ENCODE measurements around the gene PTPRM.

PTPRM gene

DNA sequence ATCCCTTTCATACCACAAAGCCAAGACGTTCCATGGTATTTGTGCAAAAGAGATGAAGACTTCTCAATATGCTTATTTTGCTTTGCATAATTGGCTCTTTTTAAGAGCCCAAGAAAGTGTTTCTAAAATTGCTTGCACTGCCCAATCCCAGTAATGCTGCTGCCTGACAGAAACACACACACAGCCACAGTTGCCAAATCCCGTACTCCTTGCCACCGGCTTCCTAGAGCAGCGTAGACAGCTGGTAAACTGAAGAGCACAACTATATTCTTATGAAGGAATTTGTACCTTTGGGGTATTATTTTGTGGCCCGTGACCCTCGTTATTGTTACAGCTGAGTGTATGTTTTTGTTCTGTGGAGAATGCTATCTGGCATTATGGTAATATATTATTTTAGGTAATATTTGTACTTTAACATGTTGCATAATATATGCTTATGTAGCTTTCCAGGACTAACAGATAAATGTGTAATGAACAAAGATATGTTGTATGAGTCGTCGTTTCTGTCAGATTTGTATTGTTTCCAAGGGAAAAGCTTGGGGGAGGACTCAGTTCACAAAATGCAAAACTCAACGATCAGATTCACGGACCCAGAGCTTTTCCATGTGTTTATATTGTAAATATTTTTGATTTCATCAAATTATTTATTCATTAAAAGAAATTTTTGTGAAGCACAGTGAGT lies 839.2 kb downstream of the PTPRM start:
- H3K27me3 ChIP-seq (ENCODE audit: control insufficient read depth, insufficient read depth, low read length) = no peaks in the 10 kb centered on the region
- no peaks in the 10 kb centered on the region for H3K9me3 ChIP-seq (replicated peaks; ENCODE audit: low read length)
- no peak overlapping the region for H3K4me2 ChIP-seq (ENCODE audit: low read length)

DNA sequence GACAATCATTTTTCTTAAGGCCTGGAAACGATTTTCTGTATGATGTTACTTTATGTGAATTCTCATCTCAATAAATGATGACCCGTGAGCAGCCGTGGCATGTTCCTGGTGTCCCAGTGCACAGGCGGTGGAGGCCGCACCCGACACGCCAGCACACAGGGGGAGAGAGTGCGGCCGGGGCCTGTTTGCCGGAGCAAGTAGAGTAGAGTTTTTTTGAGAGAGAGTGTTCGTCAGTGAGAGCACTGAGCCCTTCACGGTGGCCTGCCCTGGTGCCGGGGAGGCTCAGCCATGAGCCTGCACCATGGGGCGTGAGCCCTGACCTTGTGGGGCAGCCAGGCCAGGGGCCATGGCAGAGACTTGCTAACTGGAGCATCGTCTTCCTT lies 839.7 kb downstream of the PTPRM start:
- H3K9me3 ChIP-seq (replicated peaks; ENCODE audit: low read length) = no peaks in the 10 kb centered on the region
- no peak overlapping the region for H3K9ac ChIP-seq (ENCODE audit: low read depth, low read length)
- no peak overlapping the region for H3K4me2 ChIP-seq (ENCODE audit: low read length)
- H3K36me3 ChIP-seq (ENCODE audit: insufficient read depth, low read length) = no peaks in the 10 kb centered on the region
- H3K4me3 ChIP-seq (ENCODE audit: low read length) = no peak overlapping the region
- H3K4me1 ChIP-seq (ENCODE audit: control insufficient read depth, insufficient read depth, low read length) = peaks cover 4% of the 10 kb centered on the region
- H3K27me3 ChIP-seq (ENCODE audit: control insufficient read depth, insufficient read depth, low read length) = no peaks in the 10 kb centered on the region

More for the DNA sequence above, 839.2 kb downstream of the PTPRM start:
- no peak overlapping the region for H3K9ac ChIP-seq (ENCODE audit: low read depth, low read length)
- H3K4me1 ChIP-seq (ENCODE audit: control insufficient read depth, insufficient read depth, low read length) = peaks cover 4% of the 10 kb centered on the region
- H3K36me3 ChIP-seq (ENCODE audit: insufficient read depth, low read length) = no peaks in the 10 kb centered on the region
- H3K4me3 ChIP-seq (ENCODE audit: low read length) = no peak overlapping the region

DNA sequence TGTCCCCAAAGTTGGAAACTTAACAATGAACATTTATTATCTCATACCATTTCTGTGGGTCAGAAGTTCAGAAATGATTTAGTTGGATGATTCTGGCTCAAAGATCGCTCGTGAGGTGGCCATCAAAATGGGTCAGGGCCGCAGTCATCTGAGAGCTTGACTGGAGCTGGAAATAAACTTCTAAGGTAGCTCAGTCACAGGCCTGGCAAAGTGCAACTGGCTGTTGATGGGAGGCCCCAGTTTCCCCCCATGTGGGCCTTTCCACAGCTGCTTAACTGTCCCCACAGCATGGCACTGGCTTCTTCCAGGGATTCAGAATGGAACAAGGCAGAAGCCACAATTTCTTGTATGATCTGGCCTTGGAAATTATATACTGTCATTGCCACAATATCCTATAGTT lies 842.0 kb downstream of the PTPRM start:
- Histone ChIP-seq H3K27me3 (ENCODE audit: control insufficient read depth, insufficient read depth, low read length) (no peaks in the 10 kb centered on the region), H3K9me3 (replicated peaks; ENCODE audit: low read length) (no peaks in the 10 kb centered on the region), H3K4me3 (ENCODE audit: low read length) (no peak overlapping the region), H3K4me1 (ENCODE audit: control insufficient read depth, insufficient read depth, low read length) (peaks cover 4% of the 10 kb centered on the region), H3K36me3 (ENCODE audit: insufficient read depth, low read length) (no peaks in the 10 kb centered on the region), H3K9ac (ENCODE audit: low read depth, low read length) (no peak overlapping the region), H3K4me2 (ENCODE audit: low read length) (no peak overlapping the region)

DNA sequence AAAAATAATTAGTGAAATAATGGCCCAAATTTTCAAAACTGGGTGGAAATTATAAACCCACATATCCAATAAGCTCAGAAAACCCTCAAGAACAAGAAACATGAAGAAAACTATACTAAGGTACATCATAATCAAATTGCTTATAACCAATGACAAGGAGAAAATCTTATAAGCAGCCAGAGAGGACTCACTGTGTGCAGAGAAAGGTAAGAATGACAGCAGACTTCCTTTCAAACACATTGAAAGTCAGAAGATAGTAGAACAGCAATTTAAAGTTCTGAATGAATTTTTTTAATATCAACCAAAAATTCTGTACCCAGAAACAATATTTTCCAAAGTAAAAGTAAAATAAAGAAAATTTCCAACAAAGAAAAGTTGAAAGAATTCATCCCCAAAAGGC lies 844.4 kb downstream of the PTPRM start:
- no peaks in the 10 kb centered on the region for H3K9me3 ChIP-seq (replicated peaks; ENCODE audit: low read length)
- H3K27me3 ChIP-seq (ENCODE audit: control insufficient read depth, insufficient read depth, low read length) = peaks cover 9% of the 10 kb centered on the region
- no peaks in the 10 kb centered on the region for H3K4me1 ChIP-seq (ENCODE audit: control insufficient read depth, insufficient read depth, low read length)
- H3K4me2 ChIP-seq (ENCODE audit: low read length) = no peak overlapping the region
- H3K9ac ChIP-seq (ENCODE audit: low read depth, low read length) = no peak overlapping the region
- no peaks in the 10 kb centered on the region for H3K36me3 ChIP-seq (ENCODE audit: insufficient read depth, low read length)
- no peak overlapping the region for H3K4me3 ChIP-seq (ENCODE audit: low read length)

DNA sequence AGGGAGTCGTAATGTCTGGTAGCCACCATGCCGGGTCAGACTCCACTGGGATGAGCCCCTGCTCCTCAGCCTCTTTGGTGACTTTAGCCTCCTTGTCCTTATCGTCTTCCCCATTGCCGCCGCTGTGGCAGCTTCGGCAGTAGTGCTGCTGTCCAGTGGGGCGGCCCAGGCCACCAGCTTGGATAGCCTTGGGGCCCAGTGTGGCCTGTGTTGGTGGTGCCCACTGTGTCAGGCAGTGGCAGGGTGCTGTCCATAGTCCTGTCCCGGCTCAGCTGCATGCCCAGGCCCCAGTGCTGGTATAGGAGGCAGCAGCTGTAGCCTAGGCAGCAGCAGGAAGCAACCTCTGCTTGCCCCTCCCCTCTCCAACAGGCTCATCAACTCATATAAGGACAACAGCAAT lies 845.0 kb downstream of the PTPRM start:
- Histone ChIP-seq H3K9ac (ENCODE audit: low read depth, low read length) (no peak overlapping the region), H3K36me3 (ENCODE audit: insufficient read depth, low read length) (no peaks in the 10 kb centered on the region), H3K27me3 (ENCODE audit: control insufficient read depth, insufficient read depth, low read length) (peaks cover 9% of the 10 kb centered on the region), H3K9me3 (replicated peaks; ENCODE audit: low read length) (no peaks in the 10 kb centered on the region), H3K4me1 (ENCODE audit: control insufficient read depth, insufficient read depth, low read length) (no peaks in the 10 kb centered on the region), H3K4me2 (ENCODE audit: low read length) (no peak overlapping the region), H3K4me3 (ENCODE audit: low read length) (no peak overlapping the region)

DNA sequence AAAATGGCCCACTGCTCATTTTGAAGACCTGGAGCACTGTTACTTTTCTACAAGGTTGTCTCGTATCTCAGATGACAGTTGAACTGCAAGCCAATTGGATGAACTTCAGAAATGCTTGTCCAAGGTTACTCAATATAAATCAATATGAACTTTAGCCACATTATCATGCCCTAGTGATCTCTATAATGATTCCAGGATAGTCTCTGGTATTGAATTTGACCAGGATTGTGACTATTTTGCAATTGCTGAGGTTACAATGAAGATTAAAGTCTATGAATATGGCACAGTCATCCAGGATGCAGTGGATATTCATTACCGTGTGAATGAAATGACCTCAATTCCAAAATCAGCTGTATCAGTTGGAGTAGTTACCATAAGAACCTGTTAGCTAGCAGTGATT lies 846.1 kb downstream of the PTPRM start:
- Histone ChIP-seq H3K4me2 (ENCODE audit: low read length) (no peak overlapping the region), H3K4me1 (ENCODE audit: control insufficient read depth, insufficient read depth, low read length) (no peaks in the 10 kb centered on the region), H3K9me3 (replicated peaks; ENCODE audit: low read length) (no peaks in the 10 kb centered on the region), H3K9ac (ENCODE audit: low read depth, low read length) (no peak overlapping the region), H3K27me3 (ENCODE audit: control insufficient read depth, insufficient read depth, low read length) (peaks cover 9% of the 10 kb centered on the region), H3K36me3 (ENCODE audit: insufficient read depth, low read length) (no peaks in the 10 kb centered on the region), H3K4me3 (ENCODE audit: low read length) (no peak overlapping the region)

DNA sequence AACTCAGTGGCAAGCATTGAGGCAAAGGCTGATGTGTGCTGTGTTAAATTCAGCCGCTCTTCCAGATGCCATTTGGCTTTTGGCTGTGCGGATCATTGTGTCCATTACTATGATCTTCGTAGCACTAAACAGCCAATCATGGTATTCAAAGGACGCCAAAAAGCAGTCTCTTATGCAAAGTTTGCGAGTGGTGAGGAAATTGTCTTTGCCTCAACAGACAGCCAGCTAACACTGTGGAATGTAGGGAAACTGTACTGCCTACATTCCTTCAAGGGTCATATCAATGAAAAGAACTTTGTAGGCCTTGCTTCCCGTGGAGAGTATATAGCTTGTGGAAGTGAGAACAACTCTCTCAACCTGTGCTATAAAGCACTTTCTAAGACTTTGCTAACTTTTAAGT lies 846.6 kb downstream of the PTPRM start:
- Histone ChIP-seq H3K9ac (ENCODE audit: low read depth, low read length) (no peak overlapping the region), H3K27me3 (ENCODE audit: control insufficient read depth, insufficient read depth, low read length) (peaks cover 9% of the 10 kb centered on the region), H3K4me1 (ENCODE audit: control insufficient read depth, insufficient read depth, low read length) (no peaks in the 10 kb centered on the region)

DNA sequence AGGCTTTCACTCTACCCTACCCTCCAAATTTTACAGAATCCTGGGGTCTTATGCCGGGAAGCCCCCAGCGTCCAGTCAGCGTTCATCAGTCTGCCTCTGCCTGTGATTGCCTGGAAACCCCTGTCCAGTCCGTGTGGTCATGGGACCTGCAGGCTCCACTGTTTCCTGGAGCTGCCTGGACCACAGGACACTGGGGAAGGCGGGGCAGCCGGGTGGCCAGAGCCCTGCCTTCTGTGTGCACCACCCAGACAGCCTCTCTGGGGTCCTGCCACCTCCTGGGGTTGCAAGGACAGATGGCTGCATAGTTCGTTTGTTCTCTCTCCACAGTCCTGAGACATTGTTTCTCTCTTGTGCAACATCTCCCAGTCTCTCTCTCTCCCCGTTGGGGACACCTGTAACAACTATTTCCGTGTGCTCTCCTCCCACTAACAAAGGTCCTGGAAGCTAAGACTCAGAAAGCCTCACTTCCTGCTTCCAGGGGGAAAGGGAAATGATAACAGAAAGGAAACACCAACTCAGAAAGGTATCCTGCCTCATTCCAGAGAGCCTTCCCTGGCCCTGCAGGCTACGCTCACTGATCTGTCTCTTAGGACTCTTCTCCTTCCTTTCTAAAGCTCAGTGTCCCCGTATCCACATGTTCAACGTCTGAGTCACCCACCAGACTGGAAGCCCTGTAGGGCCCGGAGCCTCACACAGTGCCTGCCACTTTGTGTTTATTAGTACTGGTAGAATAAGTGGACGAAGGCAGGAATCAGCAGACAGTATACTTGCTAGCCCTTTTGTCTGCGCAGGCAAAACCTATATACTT lies 849.3 kb downstream of the PTPRM start:
- Histone ChIP-seq H3K4me1 (ENCODE audit: control insufficient read depth, insufficient read depth, low read length) (no peaks in the 10 kb centered on the region), H3K9me3 (replicated peaks; ENCODE audit: low read length) (no peaks in the 10 kb centered on the region), H3K9ac (ENCODE audit: low read depth, low read length) (no peak overlapping the region), H3K4me3 (ENCODE audit: low read length) (no peak overlapping the region), H3K27me3 (ENCODE audit: control insufficient read depth, insufficient read depth, low read length) (peaks cover 9% of the 10 kb centered on the region), H3K4me2 (ENCODE audit: low read length) (no peak overlapping the region), H3K36me3 (ENCODE audit: insufficient read depth, low read length) (no peaks in the 10 kb centered on the region)

More for the DNA sequence above, 846.6 kb downstream of the PTPRM start:
- Histone ChIP-seq H3K4me3 (ENCODE audit: low read length) (no peak overlapping the region), H3K4me2 (ENCODE audit: low read length) (no peak overlapping the region), H3K36me3 (ENCODE audit: insufficient read depth, low read length) (no peaks in the 10 kb centered on the region), H3K9me3 (replicated peaks; ENCODE audit: low read length) (no peaks in the 10 kb centered on the region)

DNA sequence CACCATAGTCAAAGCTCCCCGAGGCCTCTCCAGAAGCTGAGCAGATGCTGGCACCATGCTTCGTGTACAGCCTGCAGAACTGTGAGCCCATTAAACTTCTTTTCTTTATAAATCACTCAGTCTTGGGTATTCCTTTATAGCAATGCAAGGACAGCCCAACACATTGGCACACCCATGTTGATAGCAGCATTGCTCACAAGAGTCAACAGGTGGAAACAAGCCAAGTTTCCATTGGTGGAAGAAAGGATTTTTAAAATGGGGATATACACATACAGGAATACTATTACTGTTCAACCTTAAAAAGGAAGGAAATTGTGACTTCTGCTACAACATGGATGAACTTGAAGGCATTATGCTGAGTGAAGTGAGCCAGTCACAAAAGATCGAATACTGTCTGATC lies 855.3 kb downstream of the PTPRM start:
- Histone ChIP-seq H3K9me3 (replicated peaks; ENCODE audit: low read length) (no peaks in the 10 kb centered on the region), H3K36me3 (ENCODE audit: insufficient read depth, low read length) (no peaks in the 10 kb centered on the region), H3K27me3 (ENCODE audit: control insufficient read depth, insufficient read depth, low read length) (no peaks in the 10 kb centered on the region), H3K9ac (ENCODE audit: low read depth, low read length) (no peak overlapping the region), H3K4me1 (ENCODE audit: control insufficient read depth, insufficient read depth, low read length) (peaks cover 14% of the 10 kb centered on the region), H3K4me3 (ENCODE audit: low read length) (no peak overlapping the region), H3K4me2 (ENCODE audit: low read length) (no peak overlapping the region)

DNA sequence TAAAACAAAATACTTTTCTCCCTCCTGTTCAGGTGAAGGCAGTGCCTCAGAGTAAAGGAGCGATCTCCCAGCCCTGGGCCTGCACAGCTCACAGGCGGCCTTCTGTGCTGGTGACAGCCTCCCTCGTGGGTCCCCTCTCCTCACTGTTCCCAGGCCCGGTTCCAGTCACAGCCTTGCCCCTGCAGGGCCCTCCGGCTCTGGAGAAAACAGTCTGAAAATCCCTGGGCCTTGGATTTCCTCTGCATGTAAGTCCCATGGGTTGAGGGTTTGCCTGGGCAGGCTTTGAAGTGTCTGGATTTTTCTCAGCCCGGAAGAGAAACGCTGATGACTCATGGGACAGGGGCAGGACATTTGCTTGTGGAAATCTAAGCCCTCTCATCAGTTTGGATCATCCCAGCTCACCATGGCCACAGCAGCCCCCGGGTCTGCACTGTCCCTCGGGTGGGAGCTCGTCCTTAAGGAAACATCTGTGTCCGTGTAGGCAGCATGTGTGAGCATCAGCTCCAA lies 856.0 kb downstream of the PTPRM start:
- Histone ChIP-seq H3K4me3 (ENCODE audit: low read length) (no peak overlapping the region), H3K9me3 (replicated peaks; ENCODE audit: low read length) (no peaks in the 10 kb centered on the region), H3K4me2 (ENCODE audit: low read length) (no peak overlapping the region), H3K9ac (ENCODE audit: low read depth, low read length) (peak overlapping the region; percentile 34), H3K4me1 (ENCODE audit: control insufficient read depth, insufficient read depth, low read length) (peaks cover 14% of the 10 kb centered on the region), H3K36me3 (ENCODE audit: insufficient read depth, low read length) (no peaks in the 10 kb centered on the region), H3K27me3 (ENCODE audit: control insufficient read depth, insufficient read depth, low read length) (no peaks in the 10 kb centered on the region)

DNA sequence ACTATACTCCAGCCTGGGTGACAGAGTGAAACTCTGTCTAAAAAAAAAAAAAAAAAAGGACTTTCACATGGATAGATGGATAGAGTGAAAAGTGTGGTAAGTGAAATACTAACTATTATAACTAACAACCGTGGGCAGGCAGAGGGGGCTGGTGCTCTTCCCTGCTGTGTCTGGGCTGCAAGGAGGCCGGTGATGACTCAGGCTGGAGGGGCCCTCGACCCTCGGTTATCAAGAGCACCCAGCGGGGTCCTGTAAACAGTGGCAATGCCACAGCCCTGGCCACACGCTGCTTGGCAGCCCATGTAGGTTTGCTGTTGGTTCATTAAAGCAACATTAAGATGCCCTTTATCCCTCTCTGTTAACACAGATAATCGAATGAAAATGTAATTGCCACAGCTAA lies 857.4 kb downstream of the PTPRM start:
- Histone ChIP-seq H3K9ac (ENCODE audit: low read depth, low read length) (no peak overlapping the region), H3K4me2 (ENCODE audit: low read length) (no peak overlapping the region), H3K4me3 (ENCODE audit: low read length) (no peak overlapping the region), H3K4me1 (ENCODE audit: control insufficient read depth, insufficient read depth, low read length) (peaks cover 14% of the 10 kb centered on the region), H3K27me3 (ENCODE audit: control insufficient read depth, insufficient read depth, low read length) (no peaks in the 10 kb centered on the region), H3K9me3 (replicated peaks; ENCODE audit: low read length) (no peaks in the 10 kb centered on the region), H3K36me3 (ENCODE audit: insufficient read depth, low read length) (no peaks in the 10 kb centered on the region)

Measured in skeletal muscle satellite cell (primary cell).